ENCODE results near the gene DCTN3.

- TF ChIP-seq, protein P1, sequence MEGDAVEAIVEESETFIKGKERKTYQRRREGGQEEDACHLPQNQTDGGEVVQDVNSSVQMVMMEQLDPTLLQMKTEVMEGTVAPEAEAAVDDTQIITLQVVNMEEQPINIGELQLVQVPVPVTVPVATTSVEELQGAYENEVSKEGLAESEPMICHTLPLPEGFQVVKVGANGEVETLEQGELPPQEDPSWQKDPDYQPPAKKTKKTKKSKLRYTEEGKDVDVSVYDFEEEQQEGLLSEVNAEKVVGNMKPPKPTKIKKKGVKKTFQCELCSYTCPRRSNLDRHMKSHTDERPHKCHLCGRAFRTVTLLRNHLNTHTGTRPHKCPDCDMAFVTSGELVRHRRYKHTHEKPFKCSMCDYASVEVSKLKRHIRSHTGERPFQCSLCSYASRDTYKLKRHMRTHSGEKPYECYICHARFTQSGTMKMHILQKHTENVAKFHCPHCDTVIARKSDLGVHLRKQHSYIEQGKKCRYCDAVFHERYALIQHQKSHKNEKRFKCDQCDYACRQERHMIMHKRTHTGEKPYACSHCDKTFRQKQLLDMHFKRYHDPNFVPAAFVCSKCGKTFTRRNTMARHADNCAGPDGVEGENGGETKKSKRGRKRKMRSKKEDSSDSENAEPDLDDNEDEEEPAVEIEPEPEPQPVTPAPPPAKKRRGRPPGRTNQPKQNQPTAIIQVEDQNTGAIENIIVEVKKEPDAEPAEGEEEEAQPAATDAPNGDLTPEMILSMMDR (IDR thresholded peaks at IDR 0.05) = no peak
- no peak for TF ChIP-seq POLR2A (IDR thresholded peaks at IDR 0.05)
Measured at GRCh38 chr9:34655394-34655793, 35.1 kb upstream of the DCTN3 start.
